ENCODE measurements around the gene MYMX.

The MYMX gene

DNA sequence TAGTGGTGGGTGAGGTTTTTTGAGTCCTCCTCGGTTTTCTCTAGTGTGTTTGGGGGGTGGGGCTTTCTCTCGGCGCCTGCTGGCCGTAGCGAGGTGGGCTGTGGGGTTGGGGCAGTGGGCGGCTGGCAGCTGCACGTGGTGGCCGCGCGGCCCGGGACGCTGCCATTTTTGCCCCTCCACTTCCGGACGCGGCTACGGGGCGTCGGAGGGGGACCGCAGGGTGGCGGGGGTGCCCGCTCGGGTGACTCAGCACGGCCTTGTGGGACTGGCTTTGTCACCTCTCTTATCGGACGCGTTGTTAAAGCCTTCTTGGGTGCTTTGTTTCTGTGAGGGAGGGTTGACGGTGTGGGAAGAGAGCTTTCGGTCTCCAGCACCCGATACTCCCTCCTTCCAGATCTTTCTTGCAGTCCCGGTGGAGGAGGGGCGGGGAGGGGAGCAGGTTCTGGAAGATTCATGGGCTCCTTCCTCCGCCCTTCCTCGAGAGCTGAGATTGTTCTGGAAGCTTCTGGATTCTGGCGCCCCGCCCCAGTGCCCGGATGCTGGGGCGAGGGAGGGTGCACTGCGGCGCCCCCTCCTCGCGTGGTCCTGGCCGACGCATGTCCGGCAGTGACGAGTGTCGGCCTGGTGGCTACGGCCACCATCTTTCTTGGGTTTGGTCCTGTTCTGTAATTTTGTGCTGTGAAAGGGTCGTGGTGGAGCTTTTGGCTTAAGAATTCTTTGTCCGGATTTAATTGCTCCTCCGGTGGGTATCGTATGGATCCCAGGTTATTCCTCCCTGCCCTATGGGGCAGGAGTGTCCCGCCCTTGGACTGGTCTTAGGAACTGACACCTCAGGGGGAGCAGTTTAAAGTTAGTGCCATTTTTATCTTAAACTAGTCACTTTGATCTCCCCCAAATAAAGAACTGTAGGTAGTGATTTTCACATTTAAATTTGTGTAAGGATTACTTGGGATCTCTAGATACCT, 30.9 kb downstream of the MYMX start:
- H3K27me3 Mint-ChIP-seq (ENCODE audit: low read depth) = peaks cover 10% of the 10 kb centered on the region
- H3K27ac Mint-ChIP-seq = peak overlapping the region; percentile 96 to 99 (median 98)

DNA sequence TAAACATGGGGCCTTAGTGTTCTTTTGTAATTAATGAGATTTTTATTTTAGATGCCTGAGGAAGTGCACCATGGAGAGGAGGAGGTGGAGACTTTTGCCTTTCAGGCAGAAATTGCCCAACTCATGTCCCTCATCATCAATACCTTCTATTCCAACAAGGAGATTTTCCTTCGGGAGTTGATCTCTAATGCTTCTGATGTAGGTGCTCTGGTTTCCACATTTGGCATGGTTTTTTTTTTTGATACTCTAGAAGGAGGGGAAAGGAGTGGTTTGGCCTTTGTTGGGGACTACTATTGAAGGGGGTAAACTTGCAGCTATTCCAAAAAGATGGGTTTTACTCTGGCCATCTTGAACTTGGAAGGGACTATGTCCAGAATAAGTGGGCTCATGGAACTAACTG, 31.9 kb downstream of the MYMX start:
- no peaks in the 10 kb centered on the region for H3K9me3 Mint-ChIP-seq
- peak overlapping the region; percentile 98 to 100 (median 99) for H3K4me3 Mint-ChIP-seq
- H3K27me3 Mint-ChIP-seq (ENCODE audit: low read depth) = peaks cover 9% of the 10 kb centered on the region
- peaks cover 58% of the 10 kb centered on the region for H3K36me3 Mint-ChIP-seq (ENCODE audit: low read depth)
- TF ChIP-seq, protein P1, sequence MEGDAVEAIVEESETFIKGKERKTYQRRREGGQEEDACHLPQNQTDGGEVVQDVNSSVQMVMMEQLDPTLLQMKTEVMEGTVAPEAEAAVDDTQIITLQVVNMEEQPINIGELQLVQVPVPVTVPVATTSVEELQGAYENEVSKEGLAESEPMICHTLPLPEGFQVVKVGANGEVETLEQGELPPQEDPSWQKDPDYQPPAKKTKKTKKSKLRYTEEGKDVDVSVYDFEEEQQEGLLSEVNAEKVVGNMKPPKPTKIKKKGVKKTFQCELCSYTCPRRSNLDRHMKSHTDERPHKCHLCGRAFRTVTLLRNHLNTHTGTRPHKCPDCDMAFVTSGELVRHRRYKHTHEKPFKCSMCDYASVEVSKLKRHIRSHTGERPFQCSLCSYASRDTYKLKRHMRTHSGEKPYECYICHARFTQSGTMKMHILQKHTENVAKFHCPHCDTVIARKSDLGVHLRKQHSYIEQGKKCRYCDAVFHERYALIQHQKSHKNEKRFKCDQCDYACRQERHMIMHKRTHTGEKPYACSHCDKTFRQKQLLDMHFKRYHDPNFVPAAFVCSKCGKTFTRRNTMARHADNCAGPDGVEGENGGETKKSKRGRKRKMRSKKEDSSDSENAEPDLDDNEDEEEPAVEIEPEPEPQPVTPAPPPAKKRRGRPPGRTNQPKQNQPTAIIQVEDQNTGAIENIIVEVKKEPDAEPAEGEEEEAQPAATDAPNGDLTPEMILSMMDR (IDR thresholded peaks at IDR 0.05; ENCODE audit: unreplicated experiment in 3 of 3) = no peak
- peaks cover 36% of the 10 kb centered on the region for H3K4me1 Mint-ChIP-seq
- H3K27ac Mint-ChIP-seq = peak overlapping the region; percentile 92 to 99 (median 96)

More for the DNA sequence above, 30.9 kb downstream of the MYMX start:
- Mint-ChIP-seq H3K36me3 (ENCODE audit: low read depth) (peaks cover 48% of the 10 kb centered on the region), H3K9me3 (no peaks in the 10 kb centered on the region), H3K4me3 (peak overlapping the region; percentile 98 to 100 (median 99)), H3K4me1 (peaks cover 36% of the 10 kb centered on the region)
- TF ChIP-seq, protein P1 (IDR thresholded peaks at IDR 0.05; ENCODE audit: unreplicated experiment in 3 of 3) = no peak

DNA sequence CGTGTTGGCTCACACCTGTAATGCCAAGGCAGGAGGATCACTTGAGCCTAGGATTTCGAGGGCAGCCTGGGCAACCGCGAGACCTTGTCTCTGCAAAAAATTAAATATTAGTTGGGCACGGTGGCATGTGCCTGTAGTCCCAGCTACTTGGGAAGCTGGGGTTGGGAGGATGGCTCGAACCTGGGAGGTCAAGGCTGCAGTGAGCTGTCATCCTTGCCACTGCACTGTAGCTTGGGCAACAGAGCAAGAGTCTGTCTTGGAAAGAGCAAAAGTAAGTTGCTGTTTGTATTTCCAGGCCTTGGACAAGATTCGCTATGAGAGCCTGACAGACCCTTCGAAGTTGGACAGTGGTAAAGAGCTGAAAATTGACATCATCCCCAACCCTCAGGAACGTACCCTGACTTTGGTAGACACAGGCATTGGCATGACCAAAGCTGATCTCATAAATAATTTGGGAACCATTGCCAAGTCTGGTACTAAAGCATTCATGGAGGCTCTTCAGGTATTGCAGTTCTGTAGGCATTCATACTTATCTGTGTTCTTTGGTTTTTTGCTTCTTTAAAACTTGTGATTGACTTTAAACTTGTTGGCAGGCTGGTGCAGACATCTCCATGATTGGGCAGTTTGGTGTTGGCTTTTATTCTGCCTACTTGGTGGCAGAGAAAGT, 32.5 kb downstream of the MYMX start:
- Mint-ChIP-seq H3K9me3 (no peaks in the 10 kb centered on the region), H3K4me1 (peaks cover 36% of the 10 kb centered on the region), H3K4me3 (peak overlapping the region; percentile 98 to 100 (median 99)), H3K27ac (peak overlapping the region; percentile 21 to 96 (median 25)), H3K36me3 (ENCODE audit: low read depth) (peaks cover 64% of the 10 kb centered on the region), H3K27me3 (ENCODE audit: low read depth) (peaks cover 4% of the 10 kb centered on the region)
- TF ChIP-seq, protein P1 (IDR thresholded peaks at IDR 0.05; ENCODE audit: unreplicated experiment in 3 of 3) = no peak

DNA sequence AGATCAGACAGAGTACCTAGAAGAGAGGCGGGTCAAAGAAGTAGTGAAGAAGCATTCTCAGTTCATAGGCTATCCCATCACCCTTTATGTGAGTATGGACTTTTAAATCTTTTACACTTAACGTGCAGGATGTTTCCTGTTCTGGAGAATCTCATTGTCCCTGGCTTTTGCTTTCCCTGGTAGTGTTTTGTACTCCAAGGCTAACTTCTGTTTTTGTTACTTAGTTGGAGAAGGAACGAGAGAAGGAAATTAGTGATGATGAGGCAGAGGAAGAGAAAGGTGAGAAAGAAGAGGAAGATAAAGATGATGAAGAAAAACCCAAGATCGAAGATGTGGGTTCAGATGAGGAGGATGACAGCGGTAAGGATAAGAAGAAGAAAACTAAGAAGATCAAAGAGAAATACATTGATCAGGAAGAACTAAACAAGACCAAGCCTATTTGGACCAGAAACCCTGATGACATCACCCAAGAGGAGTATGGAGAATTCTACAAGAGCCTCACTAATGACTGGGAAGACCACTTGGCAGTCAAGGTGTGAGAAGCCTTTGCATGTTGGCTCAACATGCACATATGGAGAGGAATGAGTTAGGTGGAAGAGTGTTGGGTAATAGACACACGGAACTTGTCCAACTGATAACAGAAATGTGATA, 33.5 kb downstream of the MYMX start:
- H3K4me3 Mint-ChIP-seq = peak overlapping the region; percentile 7 to 73 (median 9)
- TF ChIP-seq, protein P1 (IDR thresholded peaks at IDR 0.05; ENCODE audit: unreplicated experiment in 3 of 3) = no peak
- no peak overlapping the region for H3K27ac Mint-ChIP-seq
- H3K36me3 Mint-ChIP-seq (ENCODE audit: low read depth) = peaks cover 71% of the 10 kb centered on the region
- H3K27me3 Mint-ChIP-seq (ENCODE audit: low read depth) = peaks cover 4% of the 10 kb centered on the region
- H3K9me3 Mint-ChIP-seq = no peaks in the 10 kb centered on the region
- peaks cover 42% of the 10 kb centered on the region for H3K4me1 Mint-ChIP-seq

DNA sequence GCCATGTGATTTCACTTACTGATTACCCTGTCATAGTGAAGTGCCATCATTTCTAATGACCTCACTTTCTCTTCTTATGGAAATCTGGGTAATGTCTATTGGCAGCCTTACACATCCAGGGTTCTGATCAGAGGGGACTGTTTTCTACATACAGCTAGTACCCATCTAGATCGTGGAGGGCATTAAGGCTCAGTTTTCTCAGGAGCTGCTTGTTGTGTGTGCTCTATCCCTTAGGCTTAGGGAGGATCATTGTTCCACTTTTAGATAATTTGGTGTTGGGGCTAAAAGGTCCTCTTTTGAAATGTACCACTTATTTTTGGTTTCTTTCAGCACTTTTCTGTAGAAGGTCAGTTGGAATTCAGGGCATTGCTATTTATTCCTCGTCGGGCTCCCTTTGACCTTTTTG, 34.0 kb downstream of the MYMX start:
- Mint-ChIP-seq H3K27ac (no peak overlapping the region), H3K36me3 (ENCODE audit: low read depth) (peaks cover 71% of the 10 kb centered on the region), H3K4me3 (peak overlapping the region in 1 of 3 experiments; percentile 16), H3K27me3 (ENCODE audit: low read depth) (peaks cover 4% of the 10 kb centered on the region), H3K9me3 (no peaks in the 10 kb centered on the region), H3K4me1 (peaks cover 43% of the 10 kb centered on the region)
- TF ChIP-seq, protein P1 (IDR thresholded peaks at IDR 0.05; ENCODE audit: unreplicated experiment in 3 of 3) = no peak

All from nephron (organoid).